Measurements from ENCODE around the gene RUNDC3A. TPM values are rescaled to one million over a fixed set of nuclear protein-coding genes. Genes with fewer than 3 reads are reported as not detected.

Gene RUNDC3A
- total RNA-seq, 4 donors from 2014 or later, result 0.54 to 1.5 (median 0.69) TPM; not detected in 1

- Histone ChIP-seq H3K4me3 (peak overlapping the region in 1 of 2 donors; percentile 46), H3K36me3 (peaks cover 0 to 50% of the 10 kb centered on the region in 2 donors), H3K9me3 (no peaks in the 10 kb centered on the region), H3K27me3 (no peaks in the 10 kb centered on the region), H3K27ac (peak overlapping the region in 2 of 4 donors; percentile 37 to 59), H3K4me1 (peaks cover 0 to 7% (median 0%) of the 10 kb centered on the region in 3 donors)
- ATAC-seq, result peak; percentile 7
- WGBS, 2 donors (ENCODE audit: low coverage in 1 of 2), result 54 to 80% methylated on average over 2 to 9 of the region's 22 CpGs
- no peak for TF ChIP-seq POLR2AphosphoS5 (IDR thresholded peaks at IDR 0.05)
- TF ChIP-seq CTCF (IDR thresholded peaks at IDR 0.05), result no peak
- TF ChIP-seq EP300 (IDR thresholded peaks at IDR 0.05), result no peak
- no peak for TF ChIP-seq POLR2A (IDR thresholded peaks at IDR 0.05)
These were observed 44.6 kb downstream of the RUNDC3A start for GRCh38 chr17:44352828-44353671.

GRCh38 chr17:44353672-44354331, 45.4 kb downstream of the RUNDC3A start:
- Histone ChIP-seq H3K4me1 (peaks cover 0 to 7% (median 0%) of the 10 kb centered on the region in 3 donors), H3K9me3 (no peaks in the 10 kb centered on the region), H3K27me3 (no peaks in the 10 kb centered on the region), H3K36me3 (peaks cover 0 to 47% of the 10 kb centered on the region in 2 donors), H3K4me3 (peak overlapping the region; percentile 17 to 46), H3K27ac (peak overlapping the region in 2 of 4 donors; percentile 37 to 59)
- no CpG with 5 or more reads among the region's 98 CpGs for WGBS, 2 donors (ENCODE audit: low coverage in 1 of 2)
- TF ChIP-seq POLR2A (IDR thresholded peaks at IDR 0.05) (no peak), POLR2AphosphoS5 (IDR thresholded peaks at IDR 0.05) (no peak), CTCF (IDR thresholded peaks at IDR 0.05) (no peak)
- peak; percentile 36 for ATAC-seq

- TF ChIP-seq CTCF (IDR thresholded peaks at IDR 0.05) (peak in 3 of 4 experiments; percentile 13 to 40 (median 29)), POLR2AphosphoS5 (IDR thresholded peaks at IDR 0.05) (no peak), EP300 (IDR thresholded peaks at IDR 0.05) (no peak)
- Histone ChIP-seq H3K27ac (no peak overlapping the region), H3K9me3 (no peaks in the 10 kb centered on the region), H3K27me3 (no peaks in the 10 kb centered on the region), H3K4me3 (no peak overlapping the region), H3K4me1 (peaks cover 0 to 7% (median 0%) of the 10 kb centered on the region in 3 donors), H3K36me3 (peaks cover 0 to 36% of the 10 kb centered on the region in 2 donors)
- 89% methylated on average over 10 of the region's 77 CpGs; no CpG with 5 or more reads in 1 of the 2 donors for whole genome bisulfite sequencing, 2 donors (ENCODE audit: low coverage in 1 of 2)
- no peak for ATAC-seq
These were observed 46.5 kb downstream of the RUNDC3A start for GRCh38 chr17:44354582-44355561.

- Histone ChIP-seq H3K4me1 (peaks cover 0 to 7% (median 0%) of the 10 kb centered on the region in 3 donors), H3K27me3 (no peaks in the 10 kb centered on the region), H3K36me3 (peaks cover 0 to 28% of the 10 kb centered on the region in 2 donors), H3K9me3 (no peaks in the 10 kb centered on the region), H3K27ac (no peak overlapping the region), H3K4me3 (no peak overlapping the region)
- TF ChIP-seq CTCF (IDR thresholded peaks at IDR 0.05), result no peak
- no peak for TF ChIP-seq POLR2A (IDR thresholded peaks at IDR 0.05)
- no peak for TF ChIP-seq EP300 (IDR thresholded peaks at IDR 0.05)
- no peak for TF ChIP-seq POLR2AphosphoS5 (IDR thresholded peaks at IDR 0.05)
- ATAC-seq, result no peak
- WGBS, 2 donors (ENCODE audit: low coverage in 1 of 2), result 90% methylated on average over 6 of the region's 17 CpGs; no CpG with 5 or more reads in 1 of the 2 donors
These were observed 47.3 kb downstream of the RUNDC3A start for GRCh38 chr17:44355642-44356099.

Data from gastroesophageal sphincter (tissue), 4 donors.